Heart right ventricle (tissue), 16 donors: ENCODE measurements around the gene ENKUR. TPM values are rescaled to one million over a fixed set of nuclear protein-coding genes. Genes with fewer than 3 reads are reported as not detected.

Experiments
- ATAC-seq, 8 donors: fragments of 200-7000 bp; cut with Tn5 transposase; one replicate each; pipeline ENCODE4 v1.9.1; 2020; ENCODE audit warnings: mild to moderate bottlenecking in 8 of 8, moderate library complexity in 8 of 8, moderate number of reproducible peaks in 1 of 8
- DNase-seq, 2 donors: peaks; one replicate each; pipeline ENCODE4 v3.0.0-alpha.2; 2020
- H3K27ac ChIP-seq, 10 donors: fragments of 200-600 bp; sonication (generic) in 2 of 10; one replicate each; pipeline versions ENCODE4 v1.5.0 to v1.8.0; 2020 to 2022; ENCODE audit warnings: mild to moderate bottlenecking in 3 of 10
- H3K27me3 ChIP-seq, 7 donors: fragments of 200-600 bp; one replicate each; pipeline ENCODE4 v1.8.0; 2021 to 2022; ENCODE audit warnings: mild to moderate bottlenecking in 2 of 7
- H3K36me3 ChIP-seq, 9 donors: fragments of 200-600 bp; sonication (generic) in 1 of 9; one replicate each; pipeline versions ENCODE4 v1.5.0 to v1.8.0; 2020 to 2022; ENCODE audit warnings: mild to moderate bottlenecking in 2 of 9
- H3K4me1 ChIP-seq, 9 donors: fragments of 200-600 bp; sonication (generic) in 1 of 9; one replicate each; pipeline versions ENCODE4 v1.5.0 to v1.8.0; 2020 to 2022; ENCODE audit warnings: mild to moderate bottlenecking in 4 of 9
- H3K4me3 ChIP-seq, 10 donors: fragments of 200-600 bp; sonication (generic) in 2 of 10; one replicate each; pipeline versions ENCODE4 v1.5.0 to v1.8.0; 2020 to 2022; ENCODE audit warnings: mild to moderate bottlenecking in 7 of 10, moderate library complexity in 2 of 10
- H3K9me3 ChIP-seq, 11 donors: fragments of 200-600 bp in 10 of 11; sonication (generic) in 2 of 11; one replicate each; pipeline versions ENCODE4 v1.5.0 to v1.8.0; 2013 to 2022; ENCODE audit warnings: mild to moderate bottlenecking in 2 of 11, control low read depth in 1 of 11, moderate library complexity in 1 of 11
- WGBS, 2 donors: extraction: QIAGEN DNeasy Blood & Tissue Kit; methylation state at CpG; one replicate each; pipeline ENCODE4 v1.1.7; 2013; ENCODE audit warnings: inconsistent platforms in 1 of 2; 5-methylcytosine and 5-hydroxymethylcytosine counted together
- intact Hi-C, 10 donors: fragments of 100-400 bp; cut with DNase I; formaldehyde crosslinking; loops; one replicate each; pipeline versions ENCODE4 v1.11.1 to v1.14.2; 2022
- polyA plus RNA-seq, 2 donors: library from polyadenylated mRNA; stranded (reverse); fragments of 200-250 nt; gene quantifications; one replicate each; pipeline ENCODE4 v1.2.3, GENCODE V29; 2013
- total RNA-seq, 10 donors: library from RNA; stranded (reverse); fragmentation: NEBNext Ultra II Directional in 3 of 10; extraction: Animal tissue kit (Norgen Biotek cat#: 25700) in 3 of 10; gene quantifications; one replicate each; pipeline versions ENCODE4 v1.2.1 to v1.2.4, GENCODE V29; 2021 to 2023
- TF ChIP-seq, protein P1 (sequence below), 9 donors: fragments of 200-600 bp; sonication (generic) in 2 of 9; IDR thresholded peaks; one replicate each; pipeline versions ENCODE4 v1.5.0 to v1.8.0; 2021 to 2022; ENCODE audit warnings: antibody characterized with exemption in 9 of 9, mild to moderate bottlenecking in 5 of 9, moderate library complexity in 1 of 9
- donor health status: Arrhythmogenic right ventricular cardiomyopathy.
- donor health status: ischemic (EF 13 %, LVEDD 7.1; RV severe dilation, severe dysfunction).
- donor health status: healthy with polysubstance abuse.
- donor health status: DM: no; HTN: yes; CAD: no.
- donor health status: DM: no; HTN: no; CAD: no.
- donor health status: ischemic (EF 25% LVEDD 6.9; RV normal size, moderate dysfunction).
- donor health status: ischemic (EF 25% LVEDD 5.7; RV mildly dilated, moderate dysfunction).
- donor health status: healthy.
- donor health status: DM: yes; HTN: yes; CAD: no.
- donor health status: Ischemic cardiomyopathy.
- donor health status: ischemic (EF 35%, LVEDD 5.7; RV mildly dilated, moderate dysfunction).
- donor health status: nonischemic (EF 11% LVEDD 7.7; RV severe dilation, severe dysfunction).
- donor health status: DM: yes; HTN: yes; CAD: no.
- donor health status: PGD.
- donor health status: ischemic (EF 29% LVEDD 5.4; RV normal size, mild dysfunction).
- donor health status: nonischemic (EF 23%, LVEDD 6.1; RV moderate dilation, normal function).

ENKUR gene
- total and polyA plus RNA-seq, 12 donors, result 0.10 TPM; not detected in 11

DNA sequence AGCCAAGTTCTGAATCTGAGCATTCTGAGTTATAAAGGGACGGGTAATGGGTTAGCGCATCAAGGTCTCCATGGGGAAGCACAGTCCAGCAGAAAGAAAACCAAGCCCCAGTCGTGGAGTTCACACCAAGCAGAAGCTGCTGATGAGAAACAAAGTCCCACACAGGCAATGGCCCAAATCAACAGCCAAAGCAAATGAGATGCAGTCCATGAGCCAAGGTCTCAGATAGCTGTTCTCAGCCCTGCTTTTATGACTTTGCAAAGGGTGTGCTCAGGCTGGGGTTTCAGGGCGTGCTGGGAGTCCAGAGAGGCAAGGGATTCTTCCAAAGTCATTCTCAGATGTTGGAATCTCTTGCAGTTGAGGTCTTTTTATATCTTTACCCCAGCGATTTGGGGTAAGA, 32.5 kb upstream of the ENKUR start:
- TF ChIP-seq, protein P1, sequence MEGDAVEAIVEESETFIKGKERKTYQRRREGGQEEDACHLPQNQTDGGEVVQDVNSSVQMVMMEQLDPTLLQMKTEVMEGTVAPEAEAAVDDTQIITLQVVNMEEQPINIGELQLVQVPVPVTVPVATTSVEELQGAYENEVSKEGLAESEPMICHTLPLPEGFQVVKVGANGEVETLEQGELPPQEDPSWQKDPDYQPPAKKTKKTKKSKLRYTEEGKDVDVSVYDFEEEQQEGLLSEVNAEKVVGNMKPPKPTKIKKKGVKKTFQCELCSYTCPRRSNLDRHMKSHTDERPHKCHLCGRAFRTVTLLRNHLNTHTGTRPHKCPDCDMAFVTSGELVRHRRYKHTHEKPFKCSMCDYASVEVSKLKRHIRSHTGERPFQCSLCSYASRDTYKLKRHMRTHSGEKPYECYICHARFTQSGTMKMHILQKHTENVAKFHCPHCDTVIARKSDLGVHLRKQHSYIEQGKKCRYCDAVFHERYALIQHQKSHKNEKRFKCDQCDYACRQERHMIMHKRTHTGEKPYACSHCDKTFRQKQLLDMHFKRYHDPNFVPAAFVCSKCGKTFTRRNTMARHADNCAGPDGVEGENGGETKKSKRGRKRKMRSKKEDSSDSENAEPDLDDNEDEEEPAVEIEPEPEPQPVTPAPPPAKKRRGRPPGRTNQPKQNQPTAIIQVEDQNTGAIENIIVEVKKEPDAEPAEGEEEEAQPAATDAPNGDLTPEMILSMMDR (IDR thresholded peaks at IDR 0.05), result no peak
- H3K4me3 ChIP-seq, result no peak overlapping the region
- WGBS, 2 donors, result 86 to 89% methylated on average over 5 of the region's 5 CpGs
- peak overlapping the region in 1 of 10 donors; percentile 50 for H3K27ac ChIP-seq
- DNase-seq (no peak), ATAC-seq (peak in 4 of 8 donors; percentile 39 to 67 (median 54))
- peaks cover 0 to 6% (median 0%) of the 10 kb centered on the region in 7 donors for H3K27me3 ChIP-seq
- intact Hi-C loops, result no loop called here
- H3K4me1 ChIP-seq, result peaks cover 0 to 18% (median 6%) of the 10 kb centered on the region in 9 donors
- H3K36me3 ChIP-seq, result no peaks in the 10 kb centered on the region
- H3K9me3 ChIP-seq, result peaks cover 0 to 7% (median 0%) of the 10 kb centered on the region in 11 donors

DNA sequence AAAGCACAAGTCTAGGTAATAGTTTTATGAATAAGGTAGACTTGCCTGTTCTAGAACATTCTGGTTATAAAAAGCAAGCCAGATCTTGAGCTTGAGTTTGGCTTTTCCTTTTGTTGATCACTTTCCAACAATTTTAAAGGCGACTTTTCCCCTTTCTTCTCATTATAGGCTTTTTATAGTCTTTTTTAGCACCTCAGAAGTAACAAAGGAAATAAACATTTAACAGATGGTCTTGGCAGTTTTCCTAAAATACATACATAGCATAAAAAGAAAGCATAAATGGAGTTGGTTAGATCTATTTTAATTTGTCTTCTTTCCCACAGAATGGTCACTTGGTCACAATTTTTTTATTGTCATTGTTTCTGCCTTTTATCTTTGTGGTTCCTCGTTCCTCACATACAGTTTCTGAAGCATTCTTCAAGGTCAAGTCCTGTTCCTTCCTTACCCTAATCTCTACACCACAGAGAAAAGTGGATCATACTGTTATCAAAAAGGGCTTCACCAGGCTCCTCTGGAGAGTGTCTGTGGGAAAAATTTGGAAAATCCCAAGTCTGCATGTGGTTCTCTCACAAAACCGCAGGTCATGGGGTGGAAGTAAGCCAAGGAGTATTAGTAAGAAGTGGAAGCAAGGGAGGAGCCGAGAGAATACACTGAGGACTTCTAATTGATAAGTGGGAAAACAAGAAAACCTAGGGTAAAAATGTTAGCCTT, 31.8 kb upstream of the ENKUR start:
- peaks cover 0 to 7% (median 0%) of the 10 kb centered on the region in 11 donors for H3K9me3 ChIP-seq
- H3K27ac ChIP-seq, result peak overlapping the region in 3 of 10 donors; percentile 41 to 50 (median 47)
- peak in 5 of 8 donors; percentile 8 to 69 (median 49) for ATAC-seq
- TF ChIP-seq, protein P1 (IDR thresholded peaks at IDR 0.05), result no peak
- WGBS, 2 donors, result 48 to 55% methylated on average over 4 of the region's 4 CpGs
- intact Hi-C loops, result no loop called here
- H3K27me3 ChIP-seq, result peaks cover 0 to 6% (median 0%) of the 10 kb centered on the region in 7 donors
- peaks cover 0 to 18% (median 6%) of the 10 kb centered on the region in 9 donors for H3K4me1 ChIP-seq
- H3K4me3 ChIP-seq, result no peak overlapping the region
- peak in 1 of 2 donors; percentile 11 for DNase-seq
- H3K36me3 ChIP-seq, result no peaks in the 10 kb centered on the region

DNA sequence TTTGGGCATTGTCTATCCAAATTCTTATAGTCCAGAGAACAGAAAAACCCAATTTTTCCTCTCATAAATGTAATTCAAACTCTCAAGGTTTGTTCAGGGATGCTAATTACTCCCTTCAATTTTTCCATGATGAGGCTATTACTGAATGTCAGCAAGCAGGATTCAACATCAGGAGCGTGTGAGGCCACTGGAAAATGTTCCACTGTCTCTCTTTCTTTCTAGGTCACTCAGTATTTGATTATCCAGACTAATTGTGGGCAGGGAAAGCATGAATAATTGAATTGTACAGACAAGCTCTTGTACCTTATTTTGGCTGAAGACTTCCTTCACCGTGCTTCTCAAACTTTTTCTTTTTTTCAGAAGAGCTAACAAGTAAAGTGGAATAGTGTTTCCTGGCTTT, 31.1 kb upstream of the ENKUR start:
- no peak overlapping the region for H3K4me3 ChIP-seq
- H3K27me3 ChIP-seq, result peaks cover 0 to 6% (median 0%) of the 10 kb centered on the region in 7 donors
- peaks cover 0 to 7% (median 0%) of the 10 kb centered on the region in 11 donors for H3K9me3 ChIP-seq
- intact Hi-C loops, result no loop called here
- WGBS, 2 donors, result 62 to 74% methylated on average over 2 of the region's 2 CpGs
- peak in 2 of 8 donors; percentile 49 to 61 for ATAC-seq
- H3K27ac ChIP-seq, result peak overlapping the region in 3 of 10 donors; percentile 27 to 47 (median 41)
- DNase-seq, result no peak
- TF ChIP-seq, protein P1 (IDR thresholded peaks at IDR 0.05), result no peak
- peaks cover 0 to 18% (median 6%) of the 10 kb centered on the region in 9 donors for H3K4me1 ChIP-seq
- H3K36me3 ChIP-seq, result no peaks in the 10 kb centered on the region

DNA sequence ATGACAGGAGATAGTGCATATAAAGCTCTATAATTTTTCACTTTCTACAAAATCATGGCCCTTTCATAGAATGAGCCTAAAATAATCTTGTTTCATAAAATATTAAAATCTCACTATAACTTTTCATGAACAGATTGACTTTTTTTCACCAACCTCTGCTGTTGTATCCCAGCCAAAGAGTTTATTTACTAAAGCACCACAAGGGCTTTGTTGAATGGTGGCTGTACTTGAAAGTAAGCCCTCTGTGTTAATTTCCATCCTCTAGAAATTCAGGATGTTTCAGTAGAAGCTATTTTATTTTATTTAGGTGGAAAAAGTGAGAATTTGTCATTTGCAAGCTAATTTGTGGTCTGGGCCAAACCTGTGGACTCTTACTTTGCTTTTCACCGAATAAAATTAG, 30.7 kb upstream of the ENKUR start:
- no peak overlapping the region for H3K4me3 ChIP-seq

More for the DNA sequence above, 30.7 kb upstream of the ENKUR start:
- no peaks in the 10 kb centered on the region for H3K36me3 ChIP-seq
- peaks cover 0 to 7% (median 0%) of the 10 kb centered on the region in 11 donors for H3K9me3 ChIP-seq
- ATAC-seq, result no peak
- TF ChIP-seq, protein P1 (IDR thresholded peaks at IDR 0.05), result no peak
- peaks cover 0 to 18% (median 6%) of the 10 kb centered on the region in 9 donors for H3K4me1 ChIP-seq
- WGBS, 2 donors, result 85 to 91% methylated on average over 1 of the region's 1 CpG
- peaks cover 0 to 6% (median 0%) of the 10 kb centered on the region in 7 donors for H3K27me3 ChIP-seq
- peak overlapping the region in 2 of 10 donors; percentile 27 to 47 for H3K27ac ChIP-seq
- intact Hi-C loops, result no loop called here
- no peak for DNase-seq
